Upper lobe of right lung (tissue), 1 donor: ENCODE measurements around the gene YEATS4. TPM values are rescaled to one million over a fixed set of nuclear protein-coding genes. Genes with fewer than 3 reads are reported as not detected.
A peak's percentile ranks its signal among the peaks of the same experiment; 100 is the strongest.

Experiments
- ATAC-seq: fragments of 200-7000 bp; cut with Tn5 transposase; one replicate; pipeline ENCODE4 v1.9.1; 2020; ENCODE audit warnings: mild to moderate bottlenecking, moderate library complexity
- DNase-seq: peaks from one replicate; pipeline ENCODE4 v3.0.0-alpha.2; 2020
- H3K27ac ChIP-seq: fragments of 200-600 bp; one replicate; pipeline ENCODE4 v1.8.0; 2022
- H3K27me3 ChIP-seq: fragments of 200-600 bp; one replicate; pipeline ENCODE4 v1.8.0; 2022; ENCODE audit warnings: mild to moderate bottlenecking
- H3K36me3 ChIP-seq: fragments of 200-600 bp; one replicate; pipeline ENCODE4 v1.8.0; 2022
- H3K4me1 ChIP-seq: fragments of 200-600 bp; one replicate; pipeline ENCODE4 v1.8.0; 2022
- H3K4me3 ChIP-seq: fragments of 200-600 bp; one replicate; pipeline ENCODE4 v1.8.0; 2022; ENCODE audit warnings: mild to moderate bottlenecking
- H3K9me3 ChIP-seq: fragments of 200-600 bp; one replicate; pipeline ENCODE4 v1.8.0; 2022
- CTCF ChIP-seq: fragments of 200-600 bp; IDR thresholded peaks from one replicate; pipeline ENCODE4 v1.8.0; 2022; ENCODE audit warnings: antibody characterized with exemption
- intact Hi-C: fragments of 100-400 bp; cut with DNase I; formaldehyde crosslinking; loops from one replicate; pipeline ENCODE4 v1.11.0; 2022
- total RNA-seq: library from RNA; stranded (reverse); fragmentation: NEBNext Ultra II Directional; extraction: Animal tissue kit (Norgen Biotek cat#: 25700); gene quantifications from one replicate; pipeline ENCODE4 v1.2.1, GENCODE V29; 2021
- donor health status: DM: no; HTN: yes; CAD: no; lungs with severe emphysema.

Gene YEATS4
- total RNA-seq, 1 donor from 2014 or later = 11.4 TPM

- Histone ChIP-seq H3K9me3 (no peaks in the 10 kb centered on the region), H3K27ac (no peak overlapping the region), H3K4me1 (no peaks in the 10 kb centered on the region), H3K4me3 (no peak overlapping the region), H3K27me3 (no peaks in the 10 kb centered on the region), H3K36me3 (no peaks in the 10 kb centered on the region)
- intact Hi-C loops = no loop called here
- DNase-seq = no peak
- ATAC-seq = no peak
- TF ChIP-seq CTCF = no peak
Measured at GRCh38 chr12:69396963-69397362, 37.4 kb downstream of the YEATS4 start.

- no peaks in the 10 kb centered on the region for H3K4me1 ChIP-seq
- DNase-seq = no peak
- no peaks in the 10 kb centered on the region for H3K36me3 ChIP-seq
- H3K27me3 ChIP-seq = no peaks in the 10 kb centered on the region
- no peak for ATAC-seq
- intact Hi-C loops = no loop called here
- TF ChIP-seq CTCF = no peak
- H3K27ac ChIP-seq = no peak overlapping the region
- no peaks in the 10 kb centered on the region for H3K9me3 ChIP-seq
- no peak overlapping the region for H3K4me3 ChIP-seq
Measured at GRCh38 chr12:69397978-69398377, 38.4 kb downstream of the YEATS4 start.

- peak; percentile 39 for ATAC-seq
- intact Hi-C loops = no loop called here
- no peaks in the 10 kb centered on the region for H3K9me3 ChIP-seq
- TF ChIP-seq CTCF = no peak
- no peaks in the 10 kb centered on the region for H3K4me1 ChIP-seq
- no peaks in the 10 kb centered on the region for H3K27me3 ChIP-seq
- H3K27ac ChIP-seq = no peak overlapping the region
- no peak for DNase-seq
- H3K36me3 ChIP-seq = no peaks in the 10 kb centered on the region
- H3K4me3 ChIP-seq = no peak overlapping the region
Measured at GRCh38 chr12:69401940-69402339, 42.4 kb downstream of the YEATS4 start.

- Histone ChIP-seq H3K36me3 (no peaks in the 10 kb centered on the region), H3K9me3 (no peaks in the 10 kb centered on the region), H3K4me1 (no peaks in the 10 kb centered on the region), H3K27me3 (no peaks in the 10 kb centered on the region), H3K4me3 (no peak overlapping the region), H3K27ac (no peak overlapping the region)
- TF ChIP-seq CTCF = no peak
- ATAC-seq (no peak), DNase-seq (no peak)
- intact Hi-C loops = no loop called here
Measured at GRCh38 chr12:69404851-69405565, 45.5 kb downstream of the YEATS4 start.

- H3K27ac ChIP-seq = no peak overlapping the region
- intact Hi-C loops = no loop called here
- no peaks in the 10 kb centered on the region for H3K27me3 ChIP-seq
- H3K36me3 ChIP-seq = no peaks in the 10 kb centered on the region
- H3K4me3 ChIP-seq = no peak overlapping the region
- H3K4me1 ChIP-seq = no peaks in the 10 kb centered on the region
- no peaks in the 10 kb centered on the region for H3K9me3 ChIP-seq
- DNase-seq (no peak), ATAC-seq (peak; percentile 51)
- TF ChIP-seq CTCF = no peak
Measured at GRCh38 chr12:69405566-69405865, 46.0 kb downstream of the YEATS4 start.

- no peak for ATAC-seq
- no peak overlapping the region for H3K27ac ChIP-seq
- TF ChIP-seq CTCF = no peak
- H3K4me3 ChIP-seq = no peak overlapping the region
- H3K4me1 ChIP-seq = no peaks in the 10 kb centered on the region
- H3K36me3 ChIP-seq = no peaks in the 10 kb centered on the region
- no peaks in the 10 kb centered on the region for H3K9me3 ChIP-seq
- H3K27me3 ChIP-seq = no peaks in the 10 kb centered on the region
- intact Hi-C loops = no loop called here
- DNase-seq = no peak
Measured at GRCh38 chr12:69406217-69406616, 46.7 kb downstream of the YEATS4 start.
